GM12878 (cell line): ENCODE data around the gene MCEMP1. TPM values are rescaled to one million over a fixed set of nuclear protein-coding genes. Genes with fewer than 3 reads are reported as not detected.

Source experiments
- ASH2L ChIP-seq: fragments of 300-600, 200-600 bp; sonication (generic); IDR thresholded peaks from 2 replicates; pipeline ENCODE4 v1.6.1; 2017; ENCODE audit warnings: low read depth, mild to moderate bottlenecking, borderline replicate concordance
- CREM ChIP-seq: IDR thresholded peaks from 2 replicates; pipeline ENCODE4 v1.6.1; 2014; ENCODE audit warnings: antibody characterized with exemption, low read depth
- EZH2 ChIP-seq: IDR thresholded peaks from 2 replicates; pipeline ENCODE4 v1.6.1; 2012; ENCODE audit warnings: low read depth, mild to moderate bottlenecking, control low read depth, inconsistent platforms, low read length, borderline replicate concordance; ENCODE audit not compliant: control insufficient read depth
- HCFC1 ChIP-seq: fragments of 150-350 bp; IDR thresholded peaks from 2 replicates; pipeline ENCODE4 v1.6.1; 2014; ENCODE audit warnings: low read length
- HDGF ChIP-seq: fragments of 450-650 bp; IDR thresholded peaks from 2 replicates; pipeline ENCODE4 v1.6.1; 2016; ENCODE audit warnings: antibody characterized with exemption
- JUND ChIP-seq: IDR thresholded peaks from 2 replicates; pipeline ENCODE4 v1.6.1; 2012; ENCODE audit warnings: low read depth, mild to moderate bottlenecking, low read length, improper control_type of control experiment, moderate library complexity
- KAT2A ChIP-seq: conservative IDR thresholded peaks from 2 replicates; pipeline ENCODE4 v1.6.1; 2011; ENCODE audit warnings: low read depth, low read length; ENCODE audit not compliant: control insufficient read depth
- KDM1A ChIP-seq: fragments of 200-600 bp; sonication (generic); IDR thresholded peaks from 2 replicates; pipeline ENCODE4 v1.6.1; 2016; ENCODE audit warnings: borderline replicate concordance
- MTA3 ChIP-seq: IDR thresholded peaks from 2 replicates; pipeline ENCODE4 v1.6.1; 2012; ENCODE audit warnings: low read length, inconsistent platforms, borderline replicate concordance
- MXI1 ChIP-seq: fragments of 150-350 bp; IDR thresholded peaks from 2 replicates; pipeline ENCODE4 v1.6.1; 2011; ENCODE audit warnings: low read depth, mild to moderate bottlenecking, inconsistent platforms, low read length, improper control_type of control experiment
- NFIC ChIP-seq: IDR thresholded peaks from 2 replicates; pipeline ENCODE4 v1.6.1; 2012; ENCODE audit warnings: low read depth, mild to moderate bottlenecking, inconsistent platforms, low read length, moderate library complexity
- NRF1 ChIP-seq: conservative IDR thresholded peaks from 2 replicates; pipeline ENCODE4 v1.6.1; 2011; ENCODE audit warnings: mild to moderate bottlenecking, low read depth, low read length, improper control_type of control experiment
- POLR2A ChIP-seq: IDR thresholded peaks from 2 replicates; pipeline ENCODE4 v1.6.1; 2011; ENCODE audit warnings: low read depth, mild to moderate bottlenecking, low read length
- POLR2AphosphoS2 ChIP-seq: IDR thresholded peaks from 2 replicates; pipeline ENCODE4 v1.6.1; 2011; ENCODE audit warnings: low read depth, mild to moderate bottlenecking, low read length, improper control_type of control experiment, moderate library complexity
- RAD21 ChIP-seq: IDR thresholded peaks from 2 replicates; pipeline ENCODE4 v1.6.1; 2011; ENCODE audit warnings: mild to moderate bottlenecking, low read depth, low read length, moderate library complexity; ENCODE audit not compliant: insufficient read depth
- RAD51 ChIP-seq: fragments of 450-650 bp; IDR thresholded peaks from 2 replicates; pipeline ENCODE4 v1.6.1; 2016; ENCODE audit warnings: moderate library complexity, mild to moderate bottlenecking, inconsistent platforms
- RBBP5 ChIP-seq: fragments of 200-600 bp; sonication (generic); conservative IDR thresholded peaks from 2 replicates; pipeline ENCODE4 v1.6.1; 2016
- SIN3A ChIP-seq: IDR thresholded peaks from 2 replicates; pipeline ENCODE4 v1.6.1; 2012; ENCODE audit warnings: low read depth, low read length, improper control_type of control experiment
- SMAD5 ChIP-seq: IDR thresholded peaks from 2 replicates; pipeline ENCODE4 v1.6.1; 2016; ENCODE audit warnings: antibody characterized with exemption, low read depth
- STAT1 ChIP-seq: fragments of 450-650 bp; conservative IDR thresholded peaks from 2 replicates; pipeline ENCODE4 v1.6.1; 2014; ENCODE audit warnings: antibody characterized with exemption, mild to moderate bottlenecking
- SUPT20H ChIP-seq: IDR thresholded peaks from 2 replicates; pipeline ENCODE4 v1.6.1; 2011; ENCODE audit warnings: low read depth, mild to moderate bottlenecking, low read length, moderate library complexity, borderline replicate concordance; ENCODE audit not compliant: control insufficient read depth
- ZNF217 ChIP-seq: fragments of 450-650 bp; IDR thresholded peaks from 2 replicates; pipeline ENCODE4 v1.6.1; 2017; ENCODE audit warnings: antibody characterized with exemption, mild to moderate bottlenecking
- ZNF24 ChIP-seq: fragments of 450-650 bp; IDR thresholded peaks from 2 replicates; pipeline ENCODE4 v1.6.1; 2017; ENCODE audit warnings: antibody characterized with exemption, mild to moderate bottlenecking
- ZZZ3 ChIP-seq: IDR thresholded peaks from 2 replicates; pipeline ENCODE4 v1.6.1; 2011; ENCODE audit warnings: low read depth; ENCODE audit not compliant: control insufficient read depth, insufficient read length
- polyA plus RNA-seq, 11 experiments: library from polyadenylated mRNA; depleted of rRNA in 4 of 11; unstranded in 6 of 11; stranded (reverse) in 5 of 11; fragments of >200 nt; fragmentation: Nextera tagmentation in 4 of 11; fragmentation: Illumina TruSeq in 1 of 11; extraction: Ambion mirVana in 4 of 11; extraction: Trizol in 1 of 11; gene quantifications; 1 replicate in 1 of 11; 2 replicates in 10 of 11; pipeline versions ENCODE4 v1.2.1 to v1.2.3, GENCODE V29; 2011 to 2016; ENCODE audit warnings: inconsistent platforms in 2 of 11, missing spikeins in 2 of 11, low read depth in 1 of 11
- total RNA-seq, 4 experiments: library from RNA; depleted of rRNA in 3 of 4; stranded (reverse); fragments of >200 nt in 3 of 4; fragmentation: Illumina TruSeq in 1 of 4; extraction: Trizol in 1 of 4; gene quantifications; 2 replicates each; pipeline versions ENCODE4 v1.2.1 to v1.2.3, GENCODE V29; 2013 to 2021
- TF ChIP-seq, protein P1 (sequence below): IDR thresholded peaks from 2 replicates; pipeline ENCODE4 v1.6.1; 2011; ENCODE audit warnings: borderline replicate concordance, low read depth, mild to moderate bottlenecking, moderate library complexity, low read length; ENCODE audit not compliant: insufficient read depth, poor library complexity, severe bottlenecking
- TF ChIP-seq, protein P2 (sequence below): IDR thresholded peaks from 2 replicates; pipeline ENCODE4 v1.6.1; 2012; ENCODE audit warnings: low read depth, low read length, improper control_type of control experiment
- TF ChIP-seq, protein P3 (sequence below): fragments of 450-650 bp; IDR thresholded peaks from 2 replicates; pipeline ENCODE4 v1.6.1; 2016; ENCODE audit warnings: mild to moderate bottlenecking
- TF ChIP-seq, protein P4 (sequence below): IDR thresholded peaks from 2 replicates; pipeline ENCODE4 v1.6.1; 2011; ENCODE audit warnings: borderline replicate concordance, low read depth, mild to moderate bottlenecking, moderate library complexity, mixed read lengths, low read length; ENCODE audit not compliant: insufficient read depth; ENCODE audit errors: extremely low read length

MCEMP1 gene
- total and polyA plus RNA-seq, 10 of the 15 experiments (the other 5 are each of a cell fraction or from before 2014, with no cell fraction given), result 0.08 to 0.55 (median 0.26) TPM; not detected in 1

DNA sequence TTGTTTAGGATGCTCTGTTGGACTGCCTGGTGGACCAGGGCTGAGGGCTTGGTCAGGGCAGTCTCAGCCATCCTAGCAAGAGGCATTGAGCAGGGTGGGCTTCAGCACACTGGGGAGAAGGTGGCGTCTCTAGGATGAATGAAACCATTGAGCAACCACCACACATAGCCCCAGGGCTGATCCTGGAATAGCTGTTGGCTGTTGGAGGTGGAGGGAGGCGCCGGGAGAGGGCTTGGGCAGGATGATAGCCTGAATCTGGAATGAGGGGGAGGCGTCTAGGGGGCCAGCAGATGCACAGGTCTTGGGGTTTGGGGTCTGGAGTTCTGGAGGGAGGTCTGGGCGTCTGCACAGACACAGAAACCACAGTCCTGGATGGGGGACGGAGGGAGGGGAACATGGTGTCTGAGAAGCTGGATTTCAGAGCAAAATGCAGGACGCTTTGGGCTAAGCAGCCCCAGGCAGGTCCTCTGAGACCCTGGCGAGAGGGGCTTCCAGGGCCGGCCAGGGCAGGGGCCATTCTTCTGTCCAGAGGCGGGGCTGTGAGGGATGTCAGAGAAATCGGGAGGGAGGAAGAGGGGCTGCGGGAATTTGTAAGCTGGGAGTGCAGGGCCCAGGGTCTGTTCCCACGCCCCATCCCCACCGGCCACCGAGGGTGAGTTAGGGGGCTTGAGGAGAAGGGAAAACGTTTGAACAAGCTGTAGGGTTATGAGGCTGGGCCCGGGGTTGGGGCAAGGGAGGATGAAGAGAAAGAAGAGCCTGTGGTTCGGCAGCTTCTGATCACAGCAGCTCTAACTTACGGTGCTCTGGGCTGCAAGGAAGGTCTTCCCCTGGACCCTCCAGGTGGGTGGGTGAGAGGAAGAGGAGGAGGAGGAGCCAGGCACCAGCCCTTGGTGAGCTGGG is 8.9 kb downstream of the MCEMP1 start (continued):
- TF ChIP-seq, protein P1, sequence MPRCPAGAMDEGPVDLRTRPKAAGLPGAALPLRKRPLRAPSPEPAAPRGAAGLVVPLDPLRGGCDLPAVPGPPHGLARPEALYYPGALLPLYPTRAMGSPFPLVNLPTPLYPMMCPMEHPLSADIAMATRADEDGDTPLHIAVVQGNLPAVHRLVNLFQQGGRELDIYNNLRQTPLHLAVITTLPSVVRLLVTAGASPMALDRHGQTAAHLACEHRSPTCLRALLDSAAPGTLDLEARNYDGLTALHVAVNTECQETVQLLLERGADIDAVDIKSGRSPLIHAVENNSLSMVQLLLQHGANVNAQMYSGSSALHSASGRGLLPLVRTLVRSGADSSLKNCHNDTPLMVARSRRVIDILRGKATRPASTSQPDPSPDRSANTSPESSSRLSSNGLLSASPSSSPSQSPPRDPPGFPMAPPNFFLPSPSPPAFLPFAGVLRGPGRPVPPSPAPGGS, result peak; percentile 40
- no peak for TF ChIP-seq SUPT20H
- TF ChIP-seq, protein P2, sequence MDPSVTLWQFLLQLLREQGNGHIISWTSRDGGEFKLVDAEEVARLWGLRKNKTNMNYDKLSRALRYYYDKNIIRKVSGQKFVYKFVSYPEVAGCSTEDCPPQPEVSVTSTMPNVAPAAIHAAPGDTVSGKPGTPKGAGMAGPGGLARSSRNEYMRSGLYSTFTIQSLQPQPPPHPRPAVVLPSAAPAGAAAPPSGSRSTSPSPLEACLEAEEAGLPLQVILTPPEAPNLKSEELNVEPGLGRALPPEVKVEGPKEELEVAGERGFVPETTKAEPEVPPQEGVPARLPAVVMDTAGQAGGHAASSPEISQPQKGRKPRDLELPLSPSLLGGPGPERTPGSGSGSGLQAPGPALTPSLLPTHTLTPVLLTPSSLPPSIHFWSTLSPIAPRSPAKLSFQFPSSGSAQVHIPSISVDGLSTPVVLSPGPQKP, result no peak
- TF ChIP-seq ZNF24, result no peak
- no peak for TF ChIP-seq KAT2A
- TF ChIP-seq RAD51, result no peak
- no peak for TF ChIP-seq SMAD5
- TF ChIP-seq SIN3A, result no peak
- TF ChIP-seq POLR2A, result peak; percentile 61
- no peak for TF ChIP-seq ZZZ3
- no peak for TF ChIP-seq KDM1A
- no peak for TF ChIP-seq ZNF217
- TF ChIP-seq HCFC1, result no peak
- no peak for TF ChIP-seq RBBP5
- no peak for TF ChIP-seq EZH2
- TF ChIP-seq STAT1, result no peak
- 0 out of 2 replicates have a peak, but pooled peaks have one; percentile 32 for TF ChIP-seq NFIC
- TF ChIP-seq NRF1, result no peak
- peak; percentile 35; the same call in 1 of the 2 replicates for TF ChIP-seq MTA3
- TF ChIP-seq POLR2AphosphoS2, result peak; percentile 66; the same call in 1 of the 2 replicates
- no peak for TF ChIP-seq MXI1
- no peak for TF ChIP-seq JUND
- TF ChIP-seq, protein P3, sequence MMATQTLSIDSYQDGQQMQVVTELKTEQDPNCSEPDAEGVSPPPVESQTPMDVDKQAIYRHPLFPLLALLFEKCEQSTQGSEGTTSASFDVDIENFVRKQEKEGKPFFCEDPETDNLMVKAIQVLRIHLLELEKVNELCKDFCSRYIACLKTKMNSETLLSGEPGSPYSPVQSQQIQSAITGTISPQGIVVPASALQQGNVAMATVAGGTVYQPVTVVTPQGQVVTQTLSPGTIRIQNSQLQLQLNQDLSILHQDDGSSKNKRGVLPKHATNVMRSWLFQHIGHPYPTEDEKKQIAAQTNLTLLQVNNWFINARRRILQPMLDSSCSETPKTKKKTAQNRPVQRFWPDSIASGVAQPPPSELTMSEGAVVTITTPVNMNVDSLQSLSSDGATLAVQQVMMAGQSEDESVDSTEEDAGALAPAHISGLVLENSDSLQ, result no peak
- no peak for TF ChIP-seq ASH2L
- TF ChIP-seq RAD21, result no peak
- TF ChIP-seq, protein P4, sequence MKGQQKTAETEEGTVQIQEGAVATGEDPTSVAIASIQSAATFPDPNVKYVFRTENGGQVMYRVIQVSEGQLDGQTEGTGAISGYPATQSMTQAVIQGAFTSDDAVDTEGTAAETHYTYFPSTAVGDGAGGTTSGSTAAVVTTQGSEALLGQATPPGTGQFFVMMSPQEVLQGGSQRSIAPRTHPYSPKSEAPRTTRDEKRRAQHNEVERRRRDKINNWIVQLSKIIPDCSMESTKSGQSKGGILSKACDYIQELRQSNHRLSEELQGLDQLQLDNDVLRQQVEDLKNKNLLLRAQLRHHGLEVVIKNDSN, result no peak
- TF ChIP-seq CREM, result no peak
- no peak for TF ChIP-seq HDGF
